ENCODE measurements around the gene ZDHHC11.
"Not testable (repeated sequence)": the region's sequence is repeated elsewhere in the genome, so short reads cannot be mapped to it uniquely, and the experiment has no call there.

Gene ZDHHC11

DNA sequence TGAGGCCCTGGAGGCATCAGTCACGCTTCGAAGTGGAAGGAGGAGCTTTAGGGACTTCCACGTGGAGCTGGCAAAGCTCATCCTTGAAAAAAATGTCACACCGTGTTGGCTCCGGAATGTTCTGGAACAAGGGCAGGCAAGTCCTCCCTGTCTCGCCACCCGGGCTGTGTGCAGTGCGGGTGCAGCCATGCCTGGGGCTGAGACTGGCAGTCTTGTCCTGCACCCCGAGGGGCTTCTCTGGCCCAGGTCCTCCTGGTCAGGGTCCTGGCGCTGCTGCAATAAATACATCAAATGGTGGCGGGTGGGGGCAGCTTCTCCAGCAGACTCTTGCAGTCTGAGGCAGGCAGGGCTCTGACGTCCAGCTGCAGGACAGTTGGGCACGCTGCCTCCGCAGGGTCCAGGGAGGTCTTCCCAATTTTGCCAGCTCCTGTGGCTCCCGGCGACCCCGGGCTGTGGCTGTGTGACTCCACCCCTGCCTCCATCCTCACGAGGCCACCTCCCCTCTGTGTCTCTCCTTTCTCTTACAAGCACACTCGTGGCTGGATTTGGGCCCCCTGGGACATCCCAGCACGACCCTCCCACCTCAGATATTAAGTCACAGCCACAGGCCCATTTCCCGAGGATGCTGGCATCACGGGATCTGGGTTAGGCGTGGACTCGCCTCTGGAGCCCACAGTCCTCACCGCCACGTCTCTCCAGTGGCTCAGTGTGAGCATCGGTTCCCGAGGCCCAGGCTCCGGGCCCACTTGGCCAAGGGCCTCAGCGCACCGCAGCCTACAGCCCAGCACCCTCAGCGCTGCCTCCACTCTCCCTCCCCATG is 8.2 kb downstream of the ZDHHC11 start:
- not testable (repeated sequence) for DNase-seq

- not testable (repeated sequence) for DNase-seq
Observed at GRCh38 chr5:841531-842401, 9.0 kb downstream of the ZDHHC11 start.

- not testable (repeated sequence) for DNase-seq
Observed at GRCh38 chr5:840974-841435, 9.8 kb downstream of the ZDHHC11 start.

GRCh38 chr5:840118-840973 is 10.4 kb downstream of the ZDHHC11 start:
- DNase-seq: not testable (repeated sequence)

DNA sequence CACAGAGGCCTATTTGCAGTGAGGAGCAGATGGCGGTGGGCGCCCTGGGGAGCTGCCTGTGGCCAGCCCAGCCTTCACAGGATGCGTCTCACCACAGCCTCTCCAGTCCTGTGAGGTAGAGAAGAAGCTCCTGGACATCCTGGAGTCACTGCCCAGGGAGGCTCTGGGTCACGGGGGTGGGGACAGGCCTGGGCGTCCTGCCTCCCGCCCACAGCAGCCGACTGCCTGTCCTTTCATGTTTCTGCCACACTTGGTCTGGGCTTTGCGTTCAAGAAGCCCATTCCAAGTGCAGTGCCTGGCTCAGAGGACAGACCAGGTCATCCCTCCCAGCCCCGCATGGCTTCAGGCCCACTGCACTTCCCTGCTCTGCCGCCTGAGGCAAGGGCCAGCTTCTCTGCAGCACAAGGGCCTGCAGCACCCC is 12.3 kb downstream of the ZDHHC11 start:
- not testable (repeated sequence) for DNase-seq

DNA sequence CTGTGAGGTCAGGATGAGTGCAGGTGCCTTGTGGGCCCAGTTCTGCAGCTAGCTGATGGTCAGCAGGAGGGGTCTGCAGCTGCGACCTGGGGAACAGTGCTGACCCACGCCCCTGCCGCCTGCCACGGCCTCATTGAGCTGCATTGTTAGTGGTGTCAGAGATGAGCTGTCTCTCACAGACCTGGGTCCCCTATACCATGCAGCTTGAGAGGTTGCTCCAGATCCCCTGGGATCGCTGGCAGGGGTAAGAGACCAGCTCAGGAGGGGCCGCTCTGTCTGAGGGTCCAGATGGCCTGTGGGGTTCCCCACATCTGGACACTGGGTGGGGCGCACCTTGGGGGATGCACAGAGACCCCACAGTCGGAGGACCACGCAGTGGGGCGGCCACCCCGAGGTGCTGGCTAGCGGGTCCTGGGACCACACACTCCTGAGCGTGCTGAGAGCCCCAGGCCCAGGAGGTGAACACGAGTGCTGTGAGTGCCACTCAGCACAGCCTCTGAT is 13.1 kb downstream of the ZDHHC11 start:
- DNase-seq: not testable (repeated sequence)

DNA sequence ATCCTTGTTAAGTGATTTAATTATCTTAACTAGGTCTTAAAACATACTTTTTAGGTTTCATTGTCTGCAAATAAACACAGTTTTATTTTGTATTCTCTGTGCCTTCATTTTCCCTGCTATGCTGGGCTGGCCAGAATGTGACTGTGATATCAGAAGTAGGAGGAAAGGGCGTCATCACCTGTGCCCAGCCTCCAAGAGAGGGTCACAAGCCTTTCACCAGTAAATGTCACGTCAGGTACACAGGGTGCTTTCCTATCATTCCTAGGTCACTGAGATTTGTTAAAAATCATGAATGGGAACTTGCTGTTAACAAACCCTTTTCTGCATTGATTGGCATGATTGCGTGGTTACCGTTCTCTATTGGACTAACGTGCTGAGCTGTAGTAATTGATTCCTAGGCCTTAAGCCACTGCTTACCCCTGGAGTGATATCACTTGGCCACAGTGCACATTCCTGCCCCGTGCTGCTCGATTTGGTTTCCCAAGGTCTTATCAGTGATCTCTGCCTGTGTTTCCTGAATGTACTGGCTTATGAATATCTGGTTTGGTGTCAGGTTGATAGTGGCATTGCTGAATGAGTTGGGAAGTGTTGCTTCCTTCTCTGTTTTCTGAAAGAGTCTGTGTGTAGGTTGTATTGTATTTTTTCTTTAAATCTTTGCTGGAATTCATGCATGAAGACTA is 14.7 kb downstream of the ZDHHC11 start:
- not testable (repeated sequence) for DNase-seq

- DNase-seq: not testable (repeated sequence)
Observed at GRCh38 chr5:834013-834412, 16.8 kb downstream of the ZDHHC11 start.

DNA sequence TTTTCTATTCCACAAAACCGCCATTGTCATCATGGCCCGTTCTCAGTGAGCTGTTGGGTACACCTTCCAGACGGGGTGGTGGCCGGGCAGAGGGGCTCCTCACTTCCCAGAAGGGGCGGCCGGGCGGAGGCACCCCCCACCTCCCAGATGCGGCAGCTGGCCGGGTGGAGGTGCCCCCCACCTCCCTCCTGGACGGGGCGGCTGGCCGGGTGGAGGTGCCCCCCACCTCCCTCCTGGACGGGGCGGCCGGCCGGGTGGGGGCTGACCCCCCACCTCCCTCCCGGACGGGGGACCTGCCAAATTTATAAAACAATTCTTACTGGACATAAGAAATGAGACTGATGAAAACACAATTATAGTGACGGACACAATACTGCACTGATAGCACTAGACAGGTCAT is 22.6 kb downstream of the ZDHHC11 start:
- DNase-seq: not testable (repeated sequence)

DNA sequence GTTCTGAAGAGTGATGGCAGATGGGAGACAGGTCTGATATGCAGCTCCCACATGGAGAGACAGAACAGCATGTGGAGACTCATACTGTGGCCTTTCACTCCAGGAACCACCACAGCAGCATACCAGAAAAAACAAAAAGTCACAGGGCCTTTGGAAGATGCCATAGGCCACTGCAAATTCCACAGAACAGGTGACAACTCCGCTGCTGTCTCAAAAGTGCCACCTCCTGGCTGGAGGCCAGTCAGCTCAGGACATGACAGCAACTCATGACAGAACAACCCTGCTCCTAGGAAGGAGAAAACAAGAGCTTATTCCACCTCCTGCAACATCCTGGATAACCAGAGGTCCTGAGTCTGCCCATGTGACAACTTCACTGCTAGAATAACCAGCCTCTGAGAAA is 25.2 kb downstream of the ZDHHC11 start:
- DNase-seq: not testable (repeated sequence)

DNA sequence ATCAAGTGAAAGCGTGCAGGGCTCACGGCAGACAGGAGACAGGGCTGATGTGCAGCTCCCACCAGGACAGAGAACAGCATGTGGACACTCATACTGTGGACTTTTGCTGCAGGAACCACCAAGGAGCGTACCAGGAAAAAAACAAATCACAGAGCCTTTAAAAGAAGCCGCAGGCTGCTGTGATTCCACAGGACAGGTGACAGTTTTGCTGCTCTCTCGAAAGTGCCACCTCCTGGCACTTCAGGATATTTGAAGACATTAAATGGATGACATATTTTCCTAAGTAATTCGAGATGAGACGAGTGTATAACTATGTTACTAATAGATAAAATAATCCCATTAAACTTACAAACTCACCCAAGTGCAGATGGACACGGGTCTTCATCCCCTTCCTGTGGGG is 29.3 kb downstream of the ZDHHC11 start:
- no peak for DNase-seq

GRCh38 chr5:820245-820644 is 30.5 kb downstream of the ZDHHC11 start:
- no peak for DNase-seq

GRCh38 chr5:819078-819477 is 31.7 kb downstream of the ZDHHC11 start:
- no peak for DNase-seq

- DNase-seq: no peak
Observed at GRCh38 chr5:816176-816575, 34.6 kb downstream of the ZDHHC11 start.

DNA sequence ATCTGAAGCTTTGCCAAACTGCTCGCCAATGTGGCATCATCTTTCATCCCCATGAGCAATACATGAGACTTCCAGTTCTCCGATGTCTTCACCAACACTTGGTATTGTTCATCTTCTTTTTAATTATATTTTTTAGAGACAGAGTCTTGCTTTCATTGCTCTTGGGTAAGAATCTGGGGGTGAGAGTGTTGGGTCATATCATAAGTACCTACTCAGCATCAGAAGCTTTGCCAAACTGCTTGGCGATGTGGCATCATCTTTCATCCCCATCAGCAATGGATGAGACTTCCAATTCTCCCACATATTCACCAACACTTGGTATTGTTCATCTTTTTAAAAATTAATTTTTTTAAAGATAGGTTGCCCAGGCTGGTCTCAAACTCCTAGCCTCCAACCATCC is 35.3 kb downstream of the ZDHHC11 start:
- no peak for DNase-seq

DNA sequence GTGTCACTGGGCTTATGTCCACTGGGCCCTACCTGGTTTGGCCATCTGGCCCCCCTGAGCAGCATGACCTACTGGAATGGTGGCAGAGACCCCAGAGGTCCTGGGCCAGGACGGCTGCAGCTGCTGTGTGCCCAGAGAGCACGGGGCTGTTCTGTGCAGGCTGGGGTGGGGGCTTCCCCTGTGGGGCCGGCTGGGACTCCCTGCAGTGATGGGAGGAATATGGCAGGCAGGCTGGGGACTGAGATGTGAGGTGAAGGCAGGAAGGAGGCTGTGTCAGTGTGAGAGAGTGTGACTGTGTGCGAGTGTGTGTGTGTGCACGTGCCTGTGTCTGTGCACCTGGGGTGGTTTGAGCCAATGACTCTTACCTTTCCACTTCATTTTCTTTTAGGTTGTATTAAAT is 37.2 kb downstream of the ZDHHC11 start:
- not testable (repeated sequence) for DNase-seq

DNA sequence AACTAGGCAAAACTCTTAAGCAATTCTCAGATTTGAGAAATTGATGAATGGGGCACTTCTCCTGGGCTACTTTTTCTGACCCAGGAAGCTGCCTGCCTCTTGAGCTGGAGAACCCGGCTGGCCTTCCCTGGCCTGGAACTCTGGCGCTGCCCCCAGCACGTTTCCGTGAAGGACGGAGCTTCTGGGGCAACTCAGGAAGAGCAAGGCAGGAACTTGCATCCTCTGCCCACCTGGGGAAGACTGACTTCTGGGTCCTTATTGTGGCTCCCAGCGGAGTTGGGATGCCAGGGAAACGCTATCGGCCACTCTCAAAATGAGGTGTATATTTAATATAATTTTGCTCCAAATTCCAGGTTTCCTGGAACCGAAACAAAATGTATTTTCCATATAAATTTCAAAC is 39.4 kb downstream of the ZDHHC11 start:
- not testable (repeated sequence) for DNase-seq

GRCh38 chr5:807719-808514 is 42.9 kb downstream of the ZDHHC11 start:
- DNase-seq: not testable (repeated sequence)

DNA sequence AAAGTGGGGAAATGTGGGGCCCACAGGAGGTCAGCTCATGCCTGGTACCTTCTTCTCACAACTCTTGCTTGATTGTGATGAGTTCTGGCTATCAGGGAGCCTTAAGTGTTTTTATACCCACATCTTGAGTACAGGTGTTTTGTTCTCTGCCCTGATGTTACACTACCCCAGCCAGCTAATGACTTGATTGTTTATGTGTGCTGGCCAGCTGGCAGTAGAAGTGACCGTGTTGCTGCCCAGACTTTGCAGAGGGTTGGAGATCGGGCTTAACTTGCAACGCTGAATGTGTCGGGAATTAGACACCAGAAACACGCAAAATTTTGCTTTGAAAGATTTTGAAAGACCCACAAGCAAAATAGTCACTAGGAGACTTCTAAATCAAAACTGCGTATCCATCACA is 49.3 kb downstream of the ZDHHC11 start:
- no peak for DNase-seq

DNA sequence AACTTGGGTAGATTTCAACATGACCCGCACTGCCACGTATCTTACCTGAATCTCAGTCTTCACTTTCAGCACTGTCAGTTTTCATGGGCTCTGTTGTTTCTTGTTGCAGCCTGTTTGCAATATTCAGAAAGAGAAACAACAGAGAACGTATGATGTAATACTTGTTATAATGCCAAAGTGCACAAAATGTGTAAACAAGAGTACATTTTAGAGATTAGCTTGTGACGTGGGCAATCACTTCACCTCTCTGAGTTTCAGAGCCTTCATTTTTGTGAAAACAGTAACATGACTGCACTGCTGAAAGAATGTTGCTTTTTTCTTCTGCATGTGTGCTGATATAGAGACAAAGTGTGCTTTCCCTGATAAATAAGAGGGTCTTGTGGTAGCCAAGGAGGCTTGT is 49.7 kb downstream of the ZDHHC11 start:
- DNase-seq: not testable (repeated sequence)
